ENCODE data around the gene UFC1.
A peak's percentile ranks its signal among the peaks of the same experiment; 100 is the strongest.
"Not testable (repeated sequence)": the region's sequence is repeated elsewhere in the genome, so short reads cannot be mapped to it uniquely, and the experiment has no call there.

UFC1 gene
- total RNA-seq = 85.8 to 100 reads per million in 2 experiments

DNA sequence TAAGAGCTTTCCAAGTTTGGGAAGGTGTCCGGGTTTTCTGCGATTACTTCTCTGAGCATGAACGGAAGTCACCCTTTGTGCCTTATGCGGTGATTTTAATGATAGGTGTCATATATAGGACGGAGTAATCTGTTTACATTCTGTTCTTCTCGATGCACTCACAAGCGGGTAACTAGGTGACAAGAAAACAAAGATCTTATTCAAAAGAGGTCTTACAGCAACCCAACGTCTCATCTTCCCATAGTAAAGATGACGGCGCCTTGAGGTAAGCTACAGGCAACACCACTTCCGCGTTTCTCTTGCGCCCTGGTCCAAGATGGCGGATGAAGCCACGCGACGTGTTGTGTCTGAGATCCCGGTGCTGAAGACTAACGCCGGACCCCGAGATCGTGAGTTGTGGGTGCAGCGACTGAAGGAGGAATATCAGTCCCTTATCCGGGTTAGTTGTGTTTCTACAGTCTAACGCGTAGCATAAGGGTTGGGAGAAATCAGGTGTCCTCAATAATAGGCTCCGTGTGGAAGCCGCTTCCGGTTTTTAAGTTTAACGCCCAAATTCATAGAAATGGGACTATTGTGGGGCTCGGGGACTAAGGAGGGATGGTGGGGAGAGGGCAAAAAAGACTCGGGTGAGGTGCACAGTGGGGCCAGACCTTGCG is at the start of gene UFC1:
Gene UFC1, plus strand, starts transcription at position 297 of the 656 bp plus-strand sequence. Its CDS starts 20 bp downstream, at position 317.
- DNase-seq (ENCODE audit: low read depth) = peak; percentile 74

GRCh38 chr1:161106431-161106830 is 47.3 kb upstream of the UFC1 start:
- no peak for DNase-seq (ENCODE audit: low read depth)

DNA sequence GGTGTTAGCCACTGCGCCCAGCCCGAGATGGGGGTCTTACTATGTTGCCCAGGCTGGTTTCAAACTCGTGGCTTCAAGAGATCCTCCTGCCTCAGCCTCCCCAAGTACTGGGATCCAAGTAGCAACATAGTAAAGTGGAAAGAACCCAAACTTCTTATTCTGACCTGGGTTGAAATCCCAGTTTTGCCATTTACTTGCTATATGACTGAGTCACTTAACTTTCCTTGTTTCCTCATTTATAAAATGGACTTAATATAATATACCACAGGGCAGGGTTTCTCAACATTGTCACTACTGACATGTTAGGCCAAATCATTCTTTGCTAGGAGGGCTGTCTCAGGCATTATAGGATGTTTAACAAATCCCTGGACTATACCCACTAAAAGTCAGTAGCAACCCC is 42.7 kb upstream of the UFC1 start:
- DNase-seq (ENCODE audit: low read depth) = no peak

- DNase-seq (ENCODE audit: low read depth) = no peak
Observed at GRCh38 chr1:161111527-161111926, 42.3 kb upstream of the UFC1 start.

GRCh38 chr1:161113915-161114314 is 39.9 kb upstream of the UFC1 start:
- DNase-seq (ENCODE audit: low read depth) = no peak

DNA sequence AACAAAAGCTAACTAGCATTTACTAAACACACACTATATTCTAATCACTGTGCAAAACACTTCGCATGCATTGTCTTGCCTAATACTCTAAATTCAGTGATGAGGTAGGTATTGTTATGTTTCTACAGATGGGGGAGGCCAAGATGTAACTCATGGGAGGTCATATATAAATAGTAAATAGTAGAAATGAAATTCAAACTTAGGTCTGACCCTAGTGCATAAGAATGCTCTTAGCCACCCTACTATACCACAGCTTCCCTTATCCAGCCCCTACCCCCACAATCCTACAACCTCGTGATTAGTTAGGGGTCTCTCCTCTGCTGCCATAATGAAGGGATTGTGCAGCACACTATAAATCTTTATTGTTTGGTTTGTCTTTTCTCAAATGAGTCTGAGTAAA is 39.2 kb upstream of the UFC1 start:
- DNase-seq (ENCODE audit: low read depth) = no peak

- DNase-seq (ENCODE audit: low read depth) = no peak
Observed at GRCh38 chr1:161115132-161115711, 38.6 kb upstream of the UFC1 start.

GRCh38 chr1:161115961-161116360 is 37.8 kb upstream of the UFC1 start:
- not testable (repeated sequence) for DNase-seq (ENCODE audit: low read depth)

- DNase-seq (ENCODE audit: low read depth) = peak; percentile 77
Observed at GRCh38 chr1:161117759-161118581, 35.8 kb upstream of the UFC1 start, which contains the start of the genes NIT1 and PFDN2. TSS of gene NIT1 (plus strand) at chr1:161118105. CDS start at chr1:161118177, 72 bp downstream. TSS of gene PFDN2 (minus strand) at chr1:161118037. CDS start at chr1:161118026, 11 bp downstream.

DNA sequence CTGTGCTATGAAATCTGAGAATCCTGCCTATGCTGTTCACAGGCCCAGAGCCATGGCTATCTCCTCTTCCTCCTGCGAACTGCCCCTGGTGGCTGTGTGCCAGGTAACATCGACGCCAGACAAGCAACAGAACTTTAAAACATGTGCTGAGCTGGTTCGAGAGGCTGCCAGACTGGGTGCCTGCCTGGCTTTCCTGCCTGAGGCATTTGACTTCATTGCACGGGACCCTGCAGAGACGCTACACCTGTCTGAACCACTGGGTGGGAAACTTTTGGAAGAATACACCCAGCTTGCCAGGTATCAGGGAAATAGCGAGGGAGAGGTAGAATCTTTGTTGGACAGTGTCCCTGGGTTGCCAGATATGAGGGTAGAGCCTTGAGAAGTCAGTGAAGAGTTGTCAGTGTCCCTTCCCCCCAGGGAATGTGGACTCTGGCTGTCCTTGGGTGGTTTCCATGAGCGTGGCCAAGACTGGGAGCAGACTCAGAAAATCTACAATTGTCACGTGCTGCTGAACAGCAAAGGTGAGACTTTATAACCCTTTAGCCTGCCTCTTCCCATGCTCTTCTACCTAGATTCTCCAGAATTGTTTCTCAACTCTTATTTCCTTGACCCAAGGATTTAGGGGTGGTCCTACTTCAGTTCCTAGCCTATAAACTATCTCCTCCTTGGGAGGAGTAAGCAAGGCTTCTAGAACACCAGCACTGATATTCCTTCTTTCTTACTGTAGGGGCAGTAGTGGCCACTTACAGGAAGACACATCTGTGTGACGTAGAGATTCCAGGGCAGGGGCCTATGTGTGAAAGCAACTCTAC is 34.5 kb upstream of the UFC1 start:
- DNase-seq (ENCODE audit: low read depth) = peak; percentile 58

DNA sequence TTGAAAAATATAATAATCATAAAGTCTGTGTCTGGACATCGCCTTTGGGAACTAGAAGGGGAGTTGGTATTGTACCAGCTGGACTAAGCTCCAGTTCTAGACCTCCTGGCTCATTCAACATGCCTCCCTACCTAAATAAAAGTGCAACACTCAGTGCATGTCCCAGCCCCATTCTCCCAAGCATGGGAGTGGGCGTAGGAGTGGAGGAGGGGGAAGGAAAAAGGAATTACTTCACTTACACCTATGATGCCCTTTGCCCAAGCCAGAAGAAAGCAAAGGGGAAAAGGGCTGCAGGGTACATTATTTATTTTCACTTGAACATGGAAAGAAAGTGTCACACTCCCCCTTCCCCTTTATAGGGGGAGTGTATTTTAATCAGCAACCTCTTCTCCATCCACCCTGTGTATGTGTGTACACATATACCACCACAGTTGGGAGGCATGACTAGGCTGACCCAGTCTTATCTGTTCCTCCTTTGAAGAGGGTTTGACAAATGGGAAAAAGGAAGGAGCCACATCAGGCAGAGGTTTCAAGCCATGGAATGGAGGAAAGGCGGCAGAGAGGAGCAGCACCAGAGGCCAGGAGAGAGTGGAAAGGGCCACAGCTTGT is 32.6 kb upstream of the UFC1 start:
- no peak for DNase-seq (ENCODE audit: low read depth)

- no peak for DNase-seq (ENCODE audit: low read depth)
Observed at GRCh38 chr1:161121834-161122233, 31.9 kb upstream of the UFC1 start.

GRCh38 chr1:161122967-161123366 is 30.8 kb upstream of the UFC1 start:
- no peak for DNase-seq (ENCODE audit: low read depth)

DNA sequence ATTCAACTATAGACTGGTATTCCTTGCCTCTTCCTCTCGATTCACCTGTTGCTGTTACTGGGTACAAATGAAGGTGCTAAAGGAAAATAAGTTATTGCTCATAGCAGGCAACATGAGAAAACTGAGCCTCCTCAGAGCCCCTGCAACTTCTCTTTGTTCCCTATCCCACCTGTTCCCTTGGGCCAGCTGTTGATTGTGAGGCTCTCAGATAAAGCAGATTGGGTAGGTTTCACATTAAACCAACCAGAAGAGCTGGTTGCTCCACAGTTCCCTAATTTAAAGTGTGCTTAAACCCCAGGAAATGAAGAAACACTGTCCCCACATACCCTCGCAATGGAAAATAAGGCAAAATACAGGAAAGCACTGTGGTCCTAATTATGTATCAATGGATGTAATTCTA is 26.1 kb upstream of the UFC1 start:
- no peak for DNase-seq (ENCODE audit: low read depth)

GRCh38 chr1:161128591-161129420 is 25.0 kb upstream of the UFC1 start:
- DNase-seq (ENCODE audit: low read depth) = no peak

DNA sequence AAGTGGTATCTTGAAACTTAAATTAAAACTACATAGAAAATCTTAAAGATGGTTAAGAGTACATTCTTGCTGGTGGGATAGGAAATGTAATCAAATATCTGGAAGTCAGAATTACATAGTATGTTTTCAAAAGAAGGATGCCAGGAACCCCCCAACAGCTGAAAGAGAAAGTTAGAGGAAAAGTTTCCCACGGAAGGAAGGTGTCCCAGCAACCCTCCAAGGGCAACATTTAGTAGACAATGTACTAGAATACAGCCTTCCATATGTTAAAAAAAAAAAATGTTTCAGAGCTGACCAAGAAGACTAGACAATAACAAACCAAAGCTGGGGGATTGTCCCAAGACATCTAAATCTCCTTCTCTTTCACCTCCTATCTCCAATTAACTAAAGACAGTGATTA is 23.5 kb upstream of the UFC1 start:
- DNase-seq (ENCODE audit: low read depth) = no peak

DNA sequence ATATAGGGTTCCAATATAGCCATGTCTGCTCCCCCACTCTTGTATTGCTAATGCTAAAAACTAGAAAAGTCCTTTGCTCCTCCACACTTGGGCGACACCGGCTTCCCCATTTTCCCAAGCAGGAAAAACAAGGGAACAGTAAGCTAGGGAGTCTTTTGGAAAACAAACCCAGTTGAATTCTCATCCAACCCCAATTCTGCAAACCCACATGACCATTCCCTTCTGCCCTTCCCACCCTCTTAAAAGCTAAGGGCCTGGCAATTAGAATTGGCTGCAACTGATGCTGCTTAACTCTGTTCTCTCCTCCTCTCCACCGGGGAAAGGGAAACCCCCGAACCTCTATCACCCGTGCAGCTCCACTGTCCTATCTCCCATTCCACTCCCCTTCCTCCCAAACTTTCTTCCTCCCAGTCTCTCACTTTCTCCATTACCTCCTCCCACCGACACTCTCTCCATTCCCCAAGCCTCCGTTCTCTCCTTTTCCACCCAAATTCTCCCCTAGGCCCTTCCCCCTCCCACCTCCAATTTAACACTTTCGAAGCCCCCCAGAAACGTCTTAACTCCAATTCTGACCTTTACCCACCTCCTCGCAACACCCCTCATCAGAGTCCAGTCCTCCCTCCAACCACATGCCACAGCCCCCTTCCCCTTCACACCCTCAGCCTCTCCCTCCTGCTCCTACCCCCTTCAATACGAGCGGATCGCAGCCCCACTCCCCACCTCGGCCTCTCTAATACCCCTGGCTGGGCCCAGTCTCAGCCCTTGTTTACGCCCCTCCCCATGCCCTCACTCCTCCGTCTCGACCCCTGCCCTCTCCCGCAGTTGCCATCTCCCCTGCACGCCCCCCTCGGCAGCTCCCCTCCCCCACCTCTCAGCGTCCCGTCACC is 22.0 kb upstream of the UFC1 start:
- no peak for DNase-seq (ENCODE audit: low read depth)

DNA sequence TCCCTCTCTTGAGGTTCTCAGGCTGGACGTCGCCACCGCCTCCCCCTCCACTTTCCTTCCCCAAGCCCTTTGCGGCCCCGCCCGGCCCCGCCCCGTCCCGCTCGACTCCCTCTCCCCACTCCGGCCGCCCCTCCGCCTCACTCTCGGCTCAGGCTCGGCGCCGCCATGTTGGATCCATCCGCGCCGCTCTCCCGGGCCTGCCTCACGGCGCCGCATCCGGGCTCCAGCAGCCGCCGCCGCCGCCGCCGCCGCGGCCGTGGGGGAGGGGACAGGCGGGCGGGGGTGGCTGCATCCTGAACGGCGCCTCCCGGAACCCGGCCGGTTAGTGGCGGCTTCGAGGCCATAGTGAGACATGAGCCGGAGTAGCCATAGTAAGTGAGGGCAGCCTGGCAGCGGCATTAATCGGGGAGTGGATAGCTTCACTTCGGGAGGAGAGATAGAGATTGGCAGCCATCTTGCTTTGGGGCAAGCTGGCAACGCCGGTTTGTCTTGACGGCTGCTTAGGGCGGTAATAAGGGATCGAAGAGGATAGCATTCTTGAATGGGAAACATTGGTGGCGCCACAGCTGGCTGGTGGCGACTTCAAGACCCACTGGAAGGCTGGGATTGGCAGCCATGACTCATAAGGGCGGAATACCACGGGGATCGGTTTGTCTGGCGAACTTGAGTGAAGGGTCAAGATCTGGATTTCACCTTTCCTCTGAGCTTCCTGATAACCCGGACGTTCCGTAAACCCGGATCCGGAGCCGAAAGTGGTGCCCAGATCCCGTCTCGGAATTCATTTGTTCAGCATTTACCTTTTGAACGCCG is 21.2 kb upstream of the UFC1 start, which contains the start of gene DEDD:
Gene DEDD, minus strand, starts transcription at position 258 of the 810 bp plus-strand sequence. CDS start 8,205 bp downstream, outside the sequence.
- peak; percentile 87 for DNase-seq (ENCODE audit: low read depth)
